HEK293 (cell line): ENCODE results near the gene RAI14.

Source experiments
- CTCF ChIA-PET: fragments of 350-600 bp; formaldehyde crosslinking; extraction: SDS; loops from one replicate; lab custom pipeline; 2021; ENCODE audit warnings: antibody characterized with exemption; lab: Yijun Ruan, JAX
- POLR2A ChIA-PET: fragments of 300-600 bp; formaldehyde crosslinking; extraction: SDS; loops from one replicate; lab custom pipeline; 2020; ENCODE audit warnings: antibody characterized with exemption, inconsistent platforms; lab: Yijun Ruan, JAX
- H3K27ac ChIP-seq: fragments of 200-500 bp; sonication (Bioruptor generic); 2 replicates; pipeline ENCODE4 v1.5.1; 2014; ENCODE audit warnings: low read depth, low read length, control low read depth, inconsistent platforms; ENCODE audit errors: extremely low read depth
- H3K36me3 ChIP-seq, 2 experiments: fragments of 200-500 bp in 1 of 2; sonication (Bioruptor generic) in 1 of 2; 1 replicate in 1 of 2; 2 replicates in 1 of 2; pipeline ENCODE4 v1.5.1; 2014 to 2017; ENCODE audit warnings: inconsistent platforms in 2 of 2, low read length in 2 of 2; ENCODE audit not compliant: control insufficient read depth in 2 of 2, insufficient read depth in 1 of 2
- H3K4me1 ChIP-seq: fragments of 200-500 bp; sonication (Bioruptor generic); 2 replicates; pipeline ENCODE4 v1.5.1; 2014; ENCODE audit warnings: mild to moderate bottlenecking, low read length, inconsistent platforms; ENCODE audit not compliant: control insufficient read depth, insufficient read depth
- H3K4me3 ChIP-seq: 2 replicates; pipeline ENCODE4 v1.5.1; 2011; ENCODE audit warnings: low read depth, mild to moderate bottlenecking, control low read depth, low read length, moderate library complexity
- H3K9me3 ChIP-seq: fragments of 200-500 bp; sonication (Bioruptor generic); 2 replicates; pipeline ENCODE4 v1.5.1; 2014; ENCODE audit warnings: low read depth, low read length, inconsistent platforms; ENCODE audit not compliant: control insufficient read depth, insufficient read depth
- IKZF3 ChIP-seq: fragments of 450-650 bp; IDR thresholded peaks from 2 replicates; pipeline ENCODE4 v1.5.0; 2018; ENCODE audit warnings: missing biosample characterization, mild to moderate bottlenecking, missing genetic modification characterization, moderate library complexity
- MEIS1 ChIP-seq: sonication (generic); formaldehyde crosslinking; IDR thresholded peaks from 2 replicates; pipeline ENCODE4 v1.8.1; 2022; ENCODE audit warnings: missing genetic modification reagents, mild to moderate bottlenecking, borderline replicate concordance
- OSR2 ChIP-seq: fragments of 450-650 bp; formaldehyde crosslinking; IDR thresholded peaks from 2 replicates; pipeline ENCODE4 v1.5.1; 2016; ENCODE audit warnings: missing biosample characterization, missing genetic modification characterization
- SP7 ChIP-seq: fragments of 450-650 bp; formaldehyde crosslinking; IDR thresholded peaks from 2 replicates; pipeline ENCODE4 v1.5.1; 2016; ENCODE audit warnings: missing biosample characterization, missing genetic modification characterization
- ZFP69B ChIP-seq: fragments of 450-650 bp; formaldehyde crosslinking; IDR thresholded peaks from 2 replicates; pipeline ENCODE4 v1.5.1; 2016; ENCODE audit warnings: missing biosample characterization, missing genetic modification characterization
- ZIC2 ChIP-seq: fragments of 450-650 bp; formaldehyde crosslinking; IDR thresholded peaks from 2 replicates; pipeline ENCODE4 v1.5.1; 2016; ENCODE audit warnings: missing biosample characterization, missing genetic modification characterization
- ZNF157 ChIP-seq: fragments of 450-650 bp; formaldehyde crosslinking; IDR thresholded peaks from 2 replicates; pipeline ENCODE4 v1.5.1; 2016; ENCODE audit warnings: missing biosample characterization, missing genetic modification characterization
- ZNF169 ChIP-seq: fragments of 450-650 bp; formaldehyde crosslinking; IDR thresholded peaks from 2 replicates; pipeline ENCODE4 v1.5.1; 2016; ENCODE audit warnings: missing biosample characterization, missing genetic modification characterization
- ZNF184 ChIP-seq: fragments of 450-650 bp; IDR thresholded peaks from 2 replicates; pipeline ENCODE4 v1.5.1; 2018; ENCODE audit warnings: missing biosample characterization, mild to moderate bottlenecking, missing genetic modification characterization
- ZNF292 ChIP-seq: fragments of 450-650 bp; formaldehyde crosslinking; IDR thresholded peaks from 2 replicates; pipeline ENCODE4 v1.5.1; 2016; ENCODE audit warnings: low read depth, missing biosample characterization, missing genetic modification characterization, borderline replicate concordance
- ZNF354C ChIP-seq: fragments of 450-650 bp; formaldehyde crosslinking; IDR thresholded peaks from 2 replicates; pipeline ENCODE4 v1.5.1; 2016; ENCODE audit warnings: missing biosample characterization, missing genetic modification characterization, low read depth, borderline replicate concordance
- ZNF529 ChIP-seq: fragments of 450-650 bp; formaldehyde crosslinking; IDR thresholded peaks from 2 replicates; pipeline ENCODE4 v1.5.1; 2017; ENCODE audit warnings: missing genetic modification characterization, missing biosample characterization; ENCODE audit not compliant: insufficient replicate concordance
- ZNF624 ChIP-seq: fragments of 450-650 bp; formaldehyde crosslinking; IDR thresholded peaks from 2 replicates; pipeline ENCODE4 v1.5.1; 2017; ENCODE audit warnings: missing biosample characterization, missing genetic modification characterization
- ZNF658 ChIP-seq: fragments of 450-650 bp; formaldehyde crosslinking; IDR thresholded peaks from 2 replicates; pipeline ENCODE4; 2016; ENCODE audit warnings: missing biosample characterization, missing genetic modification characterization
- ZNF664 ChIP-seq: fragments of 450-650 bp; formaldehyde crosslinking; IDR thresholded peaks from 2 replicates; pipeline ENCODE4 v1.5.1; 2016; ENCODE audit warnings: missing biosample characterization, missing genetic modification characterization
- ZNF843 ChIP-seq: fragments of 450-650 bp; formaldehyde crosslinking; IDR thresholded peaks from 2 replicates; pipeline ENCODE4 v1.5.1; 2016; ENCODE audit warnings: missing biosample characterization, missing genetic modification characterization
- TF ChIP-seq, protein P1 (sequence below): fragments of 450-650 bp; formaldehyde crosslinking; IDR thresholded peaks from 2 replicates; pipeline ENCODE4 v1.5.1; 2016; ENCODE audit warnings: missing biosample characterization, missing genetic modification characterization, borderline replicate concordance
- TF ChIP-seq, protein P2 (sequence below): fragments of 450-650 bp; formaldehyde crosslinking; IDR thresholded peaks from 2 replicates; pipeline ENCODE4 v1.5.1; 2016; ENCODE audit warnings: missing biosample characterization, missing genetic modification characterization
- TF ChIP-seq, protein P3 (sequence below): sonication (generic); formaldehyde crosslinking; IDR thresholded peaks from 2 replicates; pipeline ENCODE4 v1.8.1; 2022; ENCODE audit warnings: mild to moderate bottlenecking, moderate library complexity, missing genetic modification reagents
- TF ChIP-seq, protein P4 (sequence below): fragments of 450-650 bp; formaldehyde crosslinking; IDR thresholded peaks from 2 replicates; pipeline ENCODE4 v1.5.1; 2016; ENCODE audit warnings: missing biosample characterization, missing genetic modification characterization
- TF ChIP-seq, protein P5 (sequence below): fragments of 450-650 bp; formaldehyde crosslinking; IDR thresholded peaks from 2 replicates; pipeline ENCODE4 v1.5.1; 2016; ENCODE audit warnings: missing biosample characterization, missing genetic modification characterization

The RAI14 gene

DNA sequence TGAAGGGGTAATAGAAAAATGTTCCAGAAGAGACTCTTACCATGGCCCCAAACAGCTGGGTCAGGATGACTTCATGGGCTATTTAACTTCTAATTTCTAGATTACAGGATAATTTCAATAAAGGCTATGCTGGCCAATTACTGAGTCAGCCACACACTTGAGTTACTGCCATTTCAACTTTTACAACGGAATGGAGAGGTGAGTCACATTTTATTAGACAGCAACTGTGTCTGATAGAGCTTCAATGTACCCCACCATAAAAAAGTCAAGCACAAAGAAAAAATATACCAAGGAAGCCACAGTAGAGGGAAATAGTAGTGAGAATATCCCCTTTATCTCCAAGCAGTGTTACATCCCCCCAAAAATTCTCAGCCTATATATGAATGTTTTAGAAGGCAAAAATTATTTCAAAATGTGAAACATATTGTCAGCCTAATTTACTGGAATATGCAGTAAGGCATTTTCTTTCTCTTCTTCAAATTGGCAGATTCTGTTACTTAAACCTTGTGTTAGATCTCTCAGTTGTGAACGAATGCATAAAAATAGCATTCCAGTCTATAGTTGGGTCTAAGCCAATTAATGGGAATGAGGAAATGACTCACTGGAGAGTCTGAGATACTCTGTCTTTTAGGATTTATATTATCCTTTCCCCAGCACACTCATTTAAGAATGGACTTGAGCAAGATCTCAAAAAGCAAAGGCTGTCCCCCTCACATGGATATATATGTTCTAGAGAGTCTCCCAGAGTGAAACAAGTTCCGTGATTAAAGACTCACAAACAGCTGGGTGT lies 47.1 kb upstream of the RAI14 start (continued):
- TF ChIP-seq, protein P1, sequence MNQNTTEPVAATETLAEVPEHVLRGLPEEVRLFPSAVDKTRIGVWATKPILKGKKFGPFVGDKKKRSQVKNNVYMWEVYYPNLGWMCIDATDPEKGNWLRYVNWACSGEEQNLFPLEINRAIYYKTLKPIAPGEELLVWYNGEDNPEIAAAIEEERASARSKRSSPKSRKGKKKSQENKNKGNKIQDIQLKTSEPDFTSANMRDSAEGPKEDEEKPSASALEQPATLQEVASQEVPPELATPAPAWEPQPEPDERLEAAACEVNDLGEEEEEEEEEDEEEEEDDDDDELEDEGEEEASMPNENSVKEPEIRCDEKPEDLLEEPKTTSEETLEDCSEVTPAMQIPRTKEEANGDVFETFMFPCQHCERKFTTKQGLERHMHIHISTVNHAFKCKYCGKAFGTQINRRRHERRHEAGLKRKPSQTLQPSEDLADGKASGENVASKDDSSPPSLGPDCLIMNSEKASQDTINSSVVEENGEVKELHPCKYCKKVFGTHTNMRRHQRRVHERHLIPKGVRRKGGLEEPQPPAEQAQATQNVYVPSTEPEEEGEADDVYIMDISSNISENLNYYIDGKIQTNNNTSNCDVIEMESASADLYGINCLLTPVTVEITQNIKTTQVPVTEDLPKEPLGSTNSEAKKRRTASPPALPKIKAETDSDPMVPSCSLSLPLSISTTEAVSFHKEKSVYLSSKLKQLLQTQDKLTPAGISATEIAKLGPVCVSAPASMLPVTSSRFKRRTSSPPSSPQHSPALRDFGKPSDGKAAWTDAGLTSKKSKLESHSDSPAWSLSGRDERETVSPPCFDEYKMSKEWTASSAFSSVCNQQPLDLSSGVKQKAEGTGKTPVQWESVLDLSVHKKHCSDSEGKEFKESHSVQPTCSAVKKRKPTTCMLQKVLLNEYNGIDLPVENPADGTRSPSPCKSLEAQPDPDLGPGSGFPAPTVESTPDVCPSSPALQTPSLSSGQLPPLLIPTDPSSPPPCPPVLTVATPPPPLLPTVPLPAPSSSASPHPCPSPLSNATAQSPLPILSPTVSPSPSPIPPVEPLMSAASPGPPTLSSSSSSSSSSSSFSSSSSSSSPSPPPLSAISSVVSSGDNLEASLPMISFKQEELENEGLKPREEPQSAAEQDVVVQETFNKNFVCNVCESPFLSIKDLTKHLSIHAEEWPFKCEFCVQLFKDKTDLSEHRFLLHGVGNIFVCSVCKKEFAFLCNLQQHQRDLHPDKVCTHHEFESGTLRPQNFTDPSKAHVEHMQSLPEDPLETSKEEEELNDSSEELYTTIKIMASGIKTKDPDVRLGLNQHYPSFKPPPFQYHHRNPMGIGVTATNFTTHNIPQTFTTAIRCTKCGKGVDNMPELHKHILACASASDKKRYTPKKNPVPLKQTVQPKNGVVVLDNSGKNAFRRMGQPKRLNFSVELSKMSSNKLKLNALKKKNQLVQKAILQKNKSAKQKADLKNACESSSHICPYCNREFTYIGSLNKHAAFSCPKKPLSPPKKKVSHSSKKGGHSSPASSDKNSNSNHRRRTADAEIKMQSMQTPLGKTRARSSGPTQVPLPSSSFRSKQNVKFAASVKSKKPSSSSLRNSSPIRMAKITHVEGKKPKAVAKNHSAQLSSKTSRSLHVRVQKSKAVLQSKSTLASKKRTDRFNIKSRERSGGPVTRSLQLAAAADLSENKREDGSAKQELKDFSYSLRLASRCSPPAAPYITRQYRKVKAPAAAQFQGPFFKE (tag by site-specific recombination), result no peak
- TF ChIP-seq, protein P2, sequence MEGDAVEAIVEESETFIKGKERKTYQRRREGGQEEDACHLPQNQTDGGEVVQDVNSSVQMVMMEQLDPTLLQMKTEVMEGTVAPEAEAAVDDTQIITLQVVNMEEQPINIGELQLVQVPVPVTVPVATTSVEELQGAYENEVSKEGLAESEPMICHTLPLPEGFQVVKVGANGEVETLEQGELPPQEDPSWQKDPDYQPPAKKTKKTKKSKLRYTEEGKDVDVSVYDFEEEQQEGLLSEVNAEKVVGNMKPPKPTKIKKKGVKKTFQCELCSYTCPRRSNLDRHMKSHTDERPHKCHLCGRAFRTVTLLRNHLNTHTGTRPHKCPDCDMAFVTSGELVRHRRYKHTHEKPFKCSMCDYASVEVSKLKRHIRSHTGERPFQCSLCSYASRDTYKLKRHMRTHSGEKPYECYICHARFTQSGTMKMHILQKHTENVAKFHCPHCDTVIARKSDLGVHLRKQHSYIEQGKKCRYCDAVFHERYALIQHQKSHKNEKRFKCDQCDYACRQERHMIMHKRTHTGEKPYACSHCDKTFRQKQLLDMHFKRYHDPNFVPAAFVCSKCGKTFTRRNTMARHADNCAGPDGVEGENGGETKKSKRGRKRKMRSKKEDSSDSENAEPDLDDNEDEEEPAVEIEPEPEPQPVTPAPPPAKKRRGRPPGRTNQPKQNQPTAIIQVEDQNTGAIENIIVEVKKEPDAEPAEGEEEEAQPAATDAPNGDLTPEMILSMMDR (tag by site-specific recombination), result no peak
- TF ChIP-seq OSR2 (tag by site-specific recombination), result peak; percentile 98
- TF ChIP-seq, protein P3, sequence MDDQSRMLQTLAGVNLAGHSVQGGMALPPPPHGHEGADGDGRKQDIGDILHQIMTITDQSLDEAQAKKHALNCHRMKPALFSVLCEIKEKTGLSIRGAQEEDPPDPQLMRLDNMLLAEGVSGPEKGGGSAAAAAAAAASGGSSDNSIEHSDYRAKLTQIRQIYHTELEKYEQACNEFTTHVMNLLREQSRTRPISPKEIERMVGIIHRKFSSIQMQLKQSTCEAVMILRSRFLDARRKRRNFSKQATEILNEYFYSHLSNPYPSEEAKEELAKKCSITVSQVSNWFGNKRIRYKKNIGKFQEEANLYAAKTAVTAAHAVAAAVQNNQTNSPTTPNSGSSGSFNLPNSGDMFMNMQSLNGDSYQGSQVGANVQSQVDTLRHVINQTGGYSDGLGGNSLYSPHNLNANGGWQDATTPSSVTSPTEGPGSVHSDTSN (CRISPR knock-in tag), result no peak

DNA sequence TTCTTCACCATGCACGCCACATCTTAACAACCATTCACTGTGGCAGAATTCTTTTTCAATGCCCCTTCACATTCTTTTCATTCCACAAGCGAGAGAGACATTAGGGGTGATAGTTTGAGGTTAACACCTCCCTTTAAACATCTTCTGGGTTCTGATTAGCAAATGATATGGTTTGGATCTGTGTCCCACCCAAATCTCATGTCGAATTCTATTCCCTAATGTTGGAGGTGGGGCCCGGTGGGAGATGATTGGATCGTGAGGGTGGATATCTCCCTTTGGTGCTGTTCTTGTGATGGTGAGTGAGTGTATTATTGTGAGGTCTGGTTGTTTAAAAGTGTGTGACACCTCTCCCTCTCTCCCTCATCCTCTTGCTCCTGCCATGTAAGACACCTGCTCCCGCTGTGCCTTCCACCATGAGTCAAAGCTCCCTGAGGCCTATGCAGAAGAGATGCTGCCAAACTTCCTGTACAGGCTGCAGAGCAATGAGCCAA lies 46.1 kb upstream of the RAI14 start:
- peaks cover 26% of the 10 kb centered on the region for H3K4me1 ChIP-seq
- H3K4me3 ChIP-seq, result no peak overlapping the region
- no peak overlapping the region; the same call in 1 of the 2 replicates for H3K27ac ChIP-seq
- no peaks in the 10 kb centered on the region for H3K36me3 ChIP-seq
- CTCF ChIA-PET, result interaction anchor here (0.6 to 3.2 kb wide), 7 partner anchors 17 to 288 kb away, joined by 3 to 10 read pairs (median 3); no protein-coding TSS in a partner anchor
- POLR2A ChIA-PET, result interaction anchor here (1.3 kb wide), 1 partner anchor 46 kb away, joined by 3 read pairs; the partner anchor contains the start of gene RAI14
- no peaks in the 10 kb centered on the region for H3K9me3 ChIP-seq
- TF ChIP-seq, protein P4, sequence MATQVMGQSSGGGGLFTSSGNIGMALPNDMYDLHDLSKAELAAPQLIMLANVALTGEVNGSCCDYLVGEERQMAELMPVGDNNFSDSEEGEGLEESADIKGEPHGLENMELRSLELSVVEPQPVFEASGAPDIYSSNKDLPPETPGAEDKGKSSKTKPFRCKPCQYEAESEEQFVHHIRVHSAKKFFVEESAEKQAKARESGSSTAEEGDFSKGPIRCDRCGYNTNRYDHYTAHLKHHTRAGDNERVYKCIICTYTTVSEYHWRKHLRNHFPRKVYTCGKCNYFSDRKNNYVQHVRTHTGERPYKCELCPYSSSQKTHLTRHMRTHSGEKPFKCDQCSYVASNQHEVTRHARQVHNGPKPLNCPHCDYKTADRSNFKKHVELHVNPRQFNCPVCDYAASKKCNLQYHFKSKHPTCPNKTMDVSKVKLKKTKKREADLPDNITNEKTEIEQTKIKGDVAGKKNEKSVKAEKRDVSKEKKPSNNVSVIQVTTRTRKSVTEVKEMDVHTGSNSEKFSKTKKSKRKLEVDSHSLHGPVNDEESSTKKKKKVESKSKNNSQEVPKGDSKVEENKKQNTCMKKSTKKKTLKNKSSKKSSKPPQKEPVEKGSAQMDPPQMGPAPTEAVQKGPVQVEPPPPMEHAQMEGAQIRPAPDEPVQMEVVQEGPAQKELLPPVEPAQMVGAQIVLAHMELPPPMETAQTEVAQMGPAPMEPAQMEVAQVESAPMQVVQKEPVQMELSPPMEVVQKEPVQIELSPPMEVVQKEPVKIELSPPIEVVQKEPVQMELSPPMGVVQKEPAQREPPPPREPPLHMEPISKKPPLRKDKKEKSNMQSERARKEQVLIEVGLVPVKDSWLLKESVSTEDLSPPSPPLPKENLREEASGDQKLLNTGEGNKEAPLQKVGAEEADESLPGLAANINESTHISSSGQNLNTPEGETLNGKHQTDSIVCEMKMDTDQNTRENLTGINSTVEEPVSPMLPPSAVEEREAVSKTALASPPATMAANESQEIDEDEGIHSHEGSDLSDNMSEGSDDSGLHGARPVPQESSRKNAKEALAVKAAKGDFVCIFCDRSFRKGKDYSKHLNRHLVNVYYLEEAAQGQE (tag by site-specific recombination), result no peak
- TF ChIP-seq ZNF664 (tag by site-specific recombination) (no peak), ZIC2 (tag by site-specific recombination) (no peak; the same call in 1 of the 2 replicates), ZFP69B (tag by site-specific recombination) (peak; percentile 78; the same call in 1 of the 2 replicates), ZNF184 (tag by site-specific recombination) (no peak), MEIS1 (CRISPR knock-in tag) (no peak), SP7 (tag by site-specific recombination) (no peak), ZNF529 (tag by site-specific recombination) (no peak), ZNF157 (tag by site-specific recombination) (no peak), ZNF292 (tag by site-specific recombination) (no peak), IKZF3 (tag by site-specific recombination) (peak; percentile 61), ZNF658 (tag by site-specific recombination) (no peak), ZNF169 (tag by site-specific recombination) (no peak), ZNF354C (tag by site-specific recombination) (no peak), ZNF843 (no peak), ZNF624 (tag by site-specific recombination) (no peak)
- TF ChIP-seq, protein P5, sequence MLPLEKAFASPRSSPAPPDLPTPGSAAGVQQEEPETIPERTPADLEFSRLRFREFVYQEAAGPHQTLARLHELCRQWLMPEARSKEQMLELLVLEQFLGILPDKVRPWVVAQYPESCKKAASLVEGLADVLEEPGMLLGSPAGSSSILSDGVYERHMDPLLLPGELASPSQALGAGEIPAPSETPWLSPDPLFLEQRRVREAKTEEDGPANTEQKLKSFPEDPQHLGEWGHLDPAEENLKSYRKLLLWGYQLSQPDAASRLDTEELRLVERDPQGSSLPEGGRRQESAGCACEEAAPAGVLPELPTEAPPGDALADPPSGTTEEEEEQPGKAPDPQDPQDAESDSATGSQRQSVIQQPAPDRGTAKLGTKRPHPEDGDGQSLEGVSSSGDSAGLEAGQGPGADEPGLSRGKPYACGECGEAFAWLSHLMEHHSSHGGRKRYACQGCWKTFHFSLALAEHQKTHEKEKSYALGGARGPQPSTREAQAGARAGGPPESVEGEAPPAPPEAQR, result no peak
